Thyroid gland (tissue), 4 donors: ENCODE measurements around the gene CD300E.

Experiments used
- CTCF ChIP-seq, 6 experiments: fragments of 200-600 bp in 3 of 6; fragments of 450-650 bp in 3 of 6; sonication (generic) in 3 of 6; IDR thresholded peaks; one replicate each; pipeline ENCODE4 v1.5.1; 2016 to 2019; ENCODE audit warnings: antibody characterized with exemption in 6 of 6, mild to moderate bottlenecking in 2 of 6, inconsistent platforms in 1 of 6, moderate library complexity in 1 of 6
- POLR2A ChIP-seq, 2 donors: fragments of 450-650 bp; IDR thresholded peaks; one replicate each; pipeline ENCODE4 v1.6.1; 2017; ENCODE audit warnings: antibody characterized with exemption in 2 of 2, mild to moderate bottlenecking in 2 of 2, moderate library complexity in 1 of 2

- no peak for TF ChIP-seq CTCF (IDR thresholded peaks at IDR 0.05)
- no peak for TF ChIP-seq POLR2A (IDR thresholded peaks at IDR 0.05)
Measured at GRCh38 chr17:74637265-74637664, 13.7 kb upstream of the CD300E start.
